KMS-11 (cell line): ENCODE results near the gene IL1RAPL1.

ENCODE experiments used
- H2AFZ ChIP-seq: fragments of 200-600 bp; sonication (generic); 2 replicates; pipeline ENCODE4 v1.6.1; 2016; ENCODE audit warnings: antibody characterized with exemption, mixed run types, low read depth
- H3K27ac ChIP-seq: fragments of 200-600 bp; sonication (generic); 2 replicates; pipeline ENCODE4 v1.6.1; 2016; ENCODE audit warnings: mild to moderate bottlenecking, mixed run types
- H3K27me3 ChIP-seq: fragments of 200-600 bp; sonication (generic); 2 replicates; pipeline ENCODE4 v1.6.1; 2017; ENCODE audit warnings: mild to moderate bottlenecking, low read depth, mixed run types, moderate library complexity; ENCODE audit not compliant: insufficient read depth
- H3K36me3 ChIP-seq: fragments of 200-600 bp; sonication (generic); 2 replicates; pipeline ENCODE4 v1.6.1; 2017; ENCODE audit warnings: mild to moderate bottlenecking, mixed run types; ENCODE audit not compliant: insufficient read depth
- H3K4me1 ChIP-seq: fragments of 200-600 bp; sonication (generic); 2 replicates; pipeline ENCODE4 v1.6.1; 2016; ENCODE audit warnings: mild to moderate bottlenecking, low read depth, mixed run types; ENCODE audit not compliant: poor library complexity, severe bottlenecking
- H3K4me2 ChIP-seq: fragments of 200-600 bp; sonication (generic); 2 replicates; pipeline ENCODE4 v1.7.0; 2016; ENCODE audit warnings: mild to moderate bottlenecking, mixed run types
- H3K4me3 ChIP-seq: fragments of 200-600 bp; sonication (generic); IDR thresholded peaks from 2 replicates; pipeline ENCODE4 v1.6.1; 2017; ENCODE audit warnings: low read depth, low read length, mixed read lengths; ENCODE audit not compliant: insufficient read depth
- H3K79me2 ChIP-seq: fragments of 200-600 bp; sonication (generic); 2 replicates; pipeline ENCODE4 v1.6.1; 2016; ENCODE audit warnings: low read depth, mixed run types; ENCODE audit not compliant: insufficient read depth
- H3K9ac ChIP-seq: fragments of 200-600 bp; sonication (generic); 2 replicates; pipeline ENCODE4 v1.6.1; 2016; ENCODE audit warnings: mild to moderate bottlenecking, mixed run types
- H4K20me1 ChIP-seq: fragments of 200-600 bp; sonication (generic); 2 replicates; pipeline ENCODE4 v1.6.1; 2016; ENCODE audit warnings: mild to moderate bottlenecking, mixed run types; ENCODE audit not compliant: insufficient read depth
- CTCF ChIP-seq: fragments of 200-600 bp; sonication (generic); conservative IDR thresholded peaks from 2 replicates; pipeline ENCODE4 v1.6.1; 2017; ENCODE audit warnings: low read depth, mild to moderate bottlenecking, antibody characterized with exemption, low read length, moderate library complexity, mixed read lengths

Gene IL1RAPL1

GRCh38 chrX:29435396-29435795 is 848.1 kb downstream of the IL1RAPL1 start:
- H3K4me2 ChIP-seq: no peak overlapping the region
- H4K20me1 ChIP-seq: no peaks in the 10 kb centered on the region
- no peaks in the 10 kb centered on the region for H3K36me3 ChIP-seq
- no peak overlapping the region for H2AFZ ChIP-seq
- no peak overlapping the region for H3K4me3 ChIP-seq
- no peak for TF ChIP-seq CTCF
- no peaks in the 10 kb centered on the region for H3K79me2 ChIP-seq
- no peaks in the 10 kb centered on the region for H3K27me3 ChIP-seq
- H3K9ac ChIP-seq: no peak overlapping the region
- H3K4me1 ChIP-seq: no peaks in the 10 kb centered on the region
- no peak overlapping the region for H3K27ac ChIP-seq

DNA sequence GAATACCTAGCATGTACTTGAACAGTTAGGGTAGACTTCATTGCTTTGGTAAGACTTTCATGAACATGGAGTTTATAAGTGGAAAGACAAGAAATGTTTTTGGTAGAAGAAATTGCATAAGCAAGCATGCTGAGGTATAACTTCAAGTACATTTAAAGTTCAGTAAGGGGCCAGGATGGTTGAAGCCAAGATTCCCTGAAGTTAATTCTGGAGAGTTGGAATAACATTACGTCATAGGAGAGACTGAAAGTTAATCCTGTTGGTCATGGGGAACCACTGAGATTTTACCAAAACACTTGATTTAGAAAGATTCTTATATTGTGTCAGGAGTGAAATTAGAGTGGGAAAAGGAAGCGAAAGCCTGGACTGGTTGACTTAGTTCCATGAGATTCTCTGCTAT is 860.6 kb downstream of the IL1RAPL1 start:
- Histone ChIP-seq H3K36me3 (no peaks in the 10 kb centered on the region), H3K27me3 (no peaks in the 10 kb centered on the region), H3K9ac (no peak overlapping the region), H3K27ac (no peak overlapping the region), H3K79me2 (no peaks in the 10 kb centered on the region), H3K4me3 (no peak overlapping the region), H3K4me2 (no peak overlapping the region), H3K4me1 (no peaks in the 10 kb centered on the region), H2AFZ (no peak overlapping the region), H4K20me1 (no peaks in the 10 kb centered on the region)
- TF ChIP-seq CTCF: no peak

DNA sequence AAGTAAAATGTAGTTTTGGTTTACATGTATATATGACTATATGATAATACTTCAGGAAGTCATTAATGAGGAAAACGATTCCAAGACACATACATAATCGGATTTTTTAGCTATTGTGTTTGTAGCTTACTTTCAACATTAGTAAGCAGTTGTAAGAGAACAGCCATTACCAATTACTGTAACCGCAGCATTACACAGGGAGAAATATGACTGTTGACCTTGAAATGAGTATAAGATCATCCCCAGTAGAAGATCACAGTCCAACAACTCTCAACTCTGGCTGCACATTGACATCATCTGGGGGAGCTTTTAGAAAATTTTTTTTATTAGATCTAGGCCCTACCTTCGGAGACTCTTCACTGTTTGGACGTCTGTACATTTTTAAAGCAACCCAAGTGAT is 866.1 kb downstream of the IL1RAPL1 start:
- no peak overlapping the region for H3K9ac ChIP-seq
- H3K4me3 ChIP-seq: no peak overlapping the region
- TF ChIP-seq CTCF: no peak
- no peaks in the 10 kb centered on the region for H3K4me1 ChIP-seq
- H4K20me1 ChIP-seq: no peaks in the 10 kb centered on the region
- no peaks in the 10 kb centered on the region for H3K79me2 ChIP-seq
- no peaks in the 10 kb centered on the region for H3K27me3 ChIP-seq
- no peaks in the 10 kb centered on the region for H3K36me3 ChIP-seq
- H2AFZ ChIP-seq: no peak overlapping the region
- H3K4me2 ChIP-seq: no peak overlapping the region
- H3K27ac ChIP-seq: no peak overlapping the region

GRCh38 chrX:29455702-29456101 is 868.5 kb downstream of the IL1RAPL1 start:
- no peak overlapping the region for H3K27ac ChIP-seq
- TF ChIP-seq CTCF: no peak
- H3K9ac ChIP-seq: no peak overlapping the region
- no peaks in the 10 kb centered on the region for H3K27me3 ChIP-seq
- no peaks in the 10 kb centered on the region for H3K36me3 ChIP-seq
- H3K4me3 ChIP-seq: no peak overlapping the region
- H3K4me2 ChIP-seq: no peak overlapping the region
- no peaks in the 10 kb centered on the region for H4K20me1 ChIP-seq
- no peaks in the 10 kb centered on the region for H3K4me1 ChIP-seq
- H2AFZ ChIP-seq: no peak overlapping the region
- no peaks in the 10 kb centered on the region for H3K79me2 ChIP-seq

- Histone ChIP-seq H3K4me3 (no peak overlapping the region), H3K79me2 (no peaks in the 10 kb centered on the region), H3K9ac (no peak overlapping the region), H2AFZ (no peak overlapping the region), H3K4me1 (no peaks in the 10 kb centered on the region), H3K4me2 (no peak overlapping the region), H3K27ac (no peak overlapping the region), H3K36me3 (no peaks in the 10 kb centered on the region), H3K27me3 (no peaks in the 10 kb centered on the region), H4K20me1 (no peaks in the 10 kb centered on the region)
- TF ChIP-seq CTCF: no peak
Observed at GRCh38 chrX:29461039-29461438, 873.8 kb downstream of the IL1RAPL1 start.
